Measurements from ENCODE around the gene PPP3CA.

PPP3CA gene

GRCh38 chr4:101288365-101289145 is 58.8 kb downstream of the PPP3CA start:
- DNase-seq (ENCODE audit: low read depth, low spot score): no peak

- DNase-seq (ENCODE audit: low read depth, low spot score): no peak
Observed at GRCh38 chr4:101287324-101287723, 60.0 kb downstream of the PPP3CA start.

DNA sequence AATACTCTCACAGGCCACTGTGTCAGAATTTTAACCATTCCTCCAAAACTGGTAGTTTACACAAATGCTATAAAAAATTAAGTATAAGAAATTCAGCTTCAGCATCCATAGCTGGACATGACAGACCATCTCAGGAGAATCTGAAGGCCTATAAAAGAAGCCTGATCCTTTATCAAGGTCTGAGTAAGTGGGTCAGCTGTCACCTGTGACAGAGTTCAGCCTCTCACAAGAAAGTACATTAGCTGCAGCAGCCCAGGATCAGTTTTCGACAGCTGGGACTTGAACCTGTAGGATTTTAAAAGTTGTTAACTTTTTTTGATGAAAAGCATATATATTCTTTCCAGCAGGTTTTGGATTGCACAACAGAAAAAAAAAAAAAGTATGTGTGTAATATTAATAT is 60.7 kb downstream of the PPP3CA start:
- no peak for DNase-seq (ENCODE audit: low read depth, low spot score)

DNA sequence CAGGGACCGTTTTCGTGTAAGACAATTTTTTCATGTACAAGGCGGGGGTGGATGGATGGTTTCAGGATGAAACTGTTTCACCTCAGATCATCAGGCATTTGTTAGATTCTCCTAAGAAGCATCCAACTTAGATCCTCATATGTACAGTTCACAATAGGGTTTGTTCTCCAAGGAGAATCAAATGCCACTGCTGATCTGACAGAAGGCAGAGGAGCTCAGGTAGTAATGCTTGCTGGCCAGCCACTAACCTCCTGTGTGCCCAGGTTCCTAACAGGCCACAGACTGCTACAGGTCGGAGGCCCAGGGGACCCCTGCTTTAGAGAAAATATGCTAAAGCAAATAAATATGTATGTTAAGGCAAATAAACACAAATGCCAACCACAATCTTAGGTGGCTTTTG is 61.3 kb downstream of the PPP3CA start:
- DNase-seq (ENCODE audit: low read depth, low spot score): no peak

- no peak for DNase-seq (ENCODE audit: low read depth, low spot score)
Observed at GRCh38 chr4:101284546-101284945, 62.8 kb downstream of the PPP3CA start.

- no peak for DNase-seq (ENCODE audit: low read depth, low spot score)
Observed at GRCh38 chr4:101283434-101283833, 63.9 kb downstream of the PPP3CA start.

- no peak for DNase-seq (ENCODE audit: low read depth, low spot score)
Observed at GRCh38 chr4:101282076-101282844, 65.1 kb downstream of the PPP3CA start.

GRCh38 chr4:101280866-101281600 is 66.3 kb downstream of the PPP3CA start:
- no peak for DNase-seq (ENCODE audit: low read depth, low spot score)

DNA sequence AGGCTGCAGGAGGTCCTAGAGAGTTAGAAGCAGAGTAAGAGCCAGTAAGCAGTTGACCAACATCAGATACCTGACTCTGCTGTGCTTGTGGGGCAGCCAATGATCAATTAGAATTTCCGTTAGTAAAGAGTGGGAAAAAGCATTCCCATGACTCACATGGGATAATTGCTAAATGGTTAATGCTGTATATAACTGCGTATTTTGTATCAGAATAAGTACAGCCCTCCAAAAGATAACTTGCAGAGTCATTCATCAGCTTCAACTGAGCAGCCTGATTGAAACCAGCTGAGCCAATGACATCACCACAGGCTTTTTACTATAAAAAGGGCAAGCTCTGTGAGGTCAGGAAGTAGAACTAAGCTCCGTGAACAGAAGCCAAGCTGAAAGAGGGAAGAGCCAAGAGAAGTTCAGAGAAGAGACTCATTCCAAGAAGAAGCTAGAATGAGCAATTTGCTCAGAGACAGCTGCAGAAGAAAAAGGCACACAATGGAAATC is 67.9 kb downstream of the PPP3CA start:
- DNase-seq (ENCODE audit: low read depth, low spot score): peak; percentile 70

DNA sequence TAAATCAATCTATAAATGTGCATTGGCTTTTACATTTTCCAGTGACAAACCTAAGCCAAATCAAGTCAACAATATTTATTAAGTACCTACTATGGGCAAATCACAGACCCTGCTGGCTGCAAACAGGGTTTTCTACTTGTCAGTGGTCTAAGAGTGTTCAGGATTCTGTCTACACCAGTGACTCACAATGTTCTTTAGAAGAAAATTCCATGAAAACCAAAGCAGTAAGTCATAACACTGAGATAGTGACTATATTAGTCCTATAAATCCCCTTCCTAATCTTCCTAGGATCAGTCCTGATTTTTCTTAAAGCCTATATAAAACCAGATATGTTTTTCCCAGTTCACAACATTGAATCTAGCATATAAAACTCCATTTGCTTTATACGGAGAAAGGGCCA is 69.7 kb downstream of the PPP3CA start:
- no peak for DNase-seq (ENCODE audit: low read depth, low spot score)

DNA sequence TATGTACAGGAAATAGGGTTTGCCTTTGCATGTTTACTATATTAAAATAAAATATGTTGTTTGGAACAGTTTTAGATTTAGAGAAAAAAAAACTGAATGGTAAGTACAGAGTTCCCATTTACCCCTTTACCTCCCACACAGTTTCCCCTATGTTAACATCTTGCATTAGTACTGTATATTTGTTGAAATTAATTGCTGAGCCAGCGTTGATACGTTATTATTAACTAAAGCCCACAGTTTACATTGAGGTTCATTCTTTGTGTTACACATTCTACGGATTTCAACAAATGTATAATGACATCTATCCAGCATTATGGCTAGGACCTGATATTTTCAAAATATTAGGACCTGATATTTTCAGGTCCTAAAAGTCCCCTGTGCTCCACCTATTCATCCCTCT is 70.7 kb downstream of the PPP3CA start:
- no peak for DNase-seq (ENCODE audit: low read depth, low spot score)

- DNase-seq (ENCODE audit: low read depth, low spot score): no peak
Observed at GRCh38 chr4:101274888-101275752, 72.2 kb downstream of the PPP3CA start.

DNA sequence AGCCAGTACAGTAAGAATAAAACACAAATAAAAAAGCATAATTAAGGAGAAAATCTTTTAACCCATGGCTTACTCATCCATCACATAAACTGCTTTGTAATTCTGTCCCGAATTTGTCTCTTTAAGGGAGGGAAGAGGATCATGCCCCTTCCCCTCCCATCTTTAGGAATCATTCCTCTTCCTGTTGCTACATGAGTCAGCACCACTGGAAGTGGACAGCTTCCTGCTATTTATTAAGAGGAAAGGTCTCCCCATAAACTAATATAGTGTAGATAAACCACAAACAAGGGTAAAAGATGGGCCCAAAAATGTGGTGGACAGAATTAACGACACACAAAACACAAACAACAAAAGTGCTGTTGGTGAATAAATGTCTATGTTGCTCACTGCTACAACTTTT is 75.8 kb downstream of the PPP3CA start:
- DNase-seq (ENCODE audit: low read depth, low spot score): no peak

DNA sequence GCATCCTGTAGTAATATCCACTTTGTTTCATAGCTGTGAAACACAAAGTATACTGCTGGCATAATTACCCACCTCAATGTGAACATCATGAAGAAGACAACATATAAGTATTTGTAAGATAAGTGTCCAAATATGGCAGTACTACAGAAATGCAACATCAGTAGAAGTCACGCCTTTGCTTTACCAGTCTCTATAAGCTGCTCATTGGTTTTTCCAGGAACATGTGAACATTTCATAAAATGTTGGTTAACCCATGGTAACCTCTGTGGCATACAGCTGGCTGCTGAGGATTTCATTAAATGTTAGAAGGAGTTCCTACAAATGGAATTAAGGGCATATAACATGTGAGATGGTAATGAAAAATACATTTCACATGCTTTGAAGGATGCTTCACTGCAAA is 77.6 kb downstream of the PPP3CA start:
- DNase-seq (ENCODE audit: low read depth, low spot score): no peak

DNA sequence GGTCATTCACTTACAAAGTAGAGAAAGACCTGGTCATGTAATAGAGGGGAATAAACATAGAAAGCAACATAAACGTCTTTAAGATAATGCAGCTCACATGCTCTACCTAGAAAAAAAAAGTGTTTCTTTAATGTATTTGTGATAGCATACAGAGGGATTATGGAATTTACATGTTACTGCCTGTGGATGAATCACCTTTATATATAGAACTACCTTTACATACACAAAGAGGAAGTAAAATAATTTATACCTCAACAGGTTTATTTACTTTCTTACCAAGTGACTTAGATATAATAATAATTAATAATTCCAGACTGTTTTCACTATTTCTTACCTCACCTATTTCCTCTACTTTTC is 81.5 kb downstream of the PPP3CA start:
- DNase-seq (ENCODE audit: low read depth, low spot score): no peak

DNA sequence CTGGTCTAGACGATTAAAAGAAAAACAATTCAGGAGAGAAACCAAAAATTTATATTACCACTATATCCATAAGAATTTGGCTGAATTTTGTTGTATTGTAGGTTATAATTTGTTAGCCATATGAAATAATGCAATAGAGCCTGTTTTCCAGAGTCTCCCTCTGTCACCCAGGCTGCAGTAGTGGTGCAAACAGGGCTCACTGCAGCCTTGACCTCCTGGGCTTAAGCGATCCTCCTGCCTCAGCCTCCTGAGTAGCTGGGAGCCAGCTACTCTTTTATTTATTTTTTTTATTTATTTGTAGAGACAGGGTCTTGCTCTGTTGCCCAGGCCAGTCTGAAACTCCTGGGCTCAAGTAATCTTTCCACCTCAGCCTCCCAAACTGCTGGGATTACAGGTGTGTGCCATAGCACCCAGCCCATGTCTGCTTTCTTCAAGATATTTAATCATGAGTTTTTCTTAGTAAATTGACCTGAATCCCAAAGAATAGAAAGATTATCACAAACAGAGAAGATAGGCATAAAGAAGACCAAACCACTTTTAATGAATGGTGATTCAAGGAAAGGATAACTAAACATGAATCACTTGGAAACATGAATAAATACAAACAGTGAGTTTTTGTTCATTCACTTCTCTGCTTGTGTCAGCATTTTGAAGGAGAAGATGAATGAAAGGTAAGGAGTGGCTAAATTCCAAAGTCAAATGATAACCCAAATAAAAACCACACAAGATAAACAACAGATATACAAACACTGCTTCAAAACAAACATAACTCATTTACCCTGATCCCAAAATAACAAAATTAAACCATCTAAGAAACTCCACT is 82.1 kb downstream of the PPP3CA start:
- no peak for DNase-seq (ENCODE audit: low read depth, low spot score)

GRCh38 chr4:101264512-101264911 is 82.8 kb downstream of the PPP3CA start:
- no peak for DNase-seq (ENCODE audit: low read depth, low spot score)

DNA sequence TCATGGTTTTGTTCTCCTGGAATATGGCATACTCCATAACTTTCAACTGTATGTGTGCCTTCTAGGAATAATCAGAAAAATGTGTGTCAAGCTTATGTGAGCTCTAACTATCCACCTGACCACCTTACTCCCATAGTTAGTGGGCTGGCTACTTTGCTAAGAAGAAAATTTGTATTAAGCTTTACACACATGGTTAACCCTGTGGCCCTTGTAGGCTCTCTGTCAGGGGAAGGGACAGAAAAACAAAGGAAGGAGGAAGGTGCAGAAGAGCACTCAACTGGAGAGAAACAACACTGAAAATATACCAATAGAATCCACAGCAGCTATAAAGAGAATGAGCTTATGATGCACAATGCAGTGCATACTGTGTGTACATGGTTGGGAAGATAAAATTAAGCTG is 84.6 kb downstream of the PPP3CA start:
- DNase-seq (ENCODE audit: low read depth, low spot score): no peak

GRCh38 chr4:101259876-101260275 is 87.5 kb downstream of the PPP3CA start:
- no peak for DNase-seq (ENCODE audit: low read depth, low spot score)

DNA sequence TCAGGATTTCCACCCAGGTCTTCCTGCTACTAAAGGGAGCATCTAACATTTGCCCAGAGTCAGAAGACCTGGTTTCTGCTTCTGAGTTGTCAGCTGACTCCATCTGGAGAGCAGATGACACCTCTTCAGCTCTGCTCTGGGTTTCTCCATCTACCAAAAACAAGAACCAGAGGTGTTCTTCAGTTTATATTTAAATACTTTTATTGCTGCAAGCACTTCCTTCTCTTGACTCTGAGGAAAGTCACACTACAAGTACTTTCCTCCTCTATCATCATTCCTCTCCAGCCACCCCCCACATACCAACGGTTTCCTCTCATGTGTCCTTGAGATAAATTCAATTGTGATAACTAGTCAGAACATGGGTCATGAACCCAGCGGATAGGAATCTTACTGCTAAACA is 88.4 kb downstream of the PPP3CA start:
- DNase-seq (ENCODE audit: low read depth, low spot score): no peak

GRCh38 chr4:101256222-101256621 is 91.1 kb downstream of the PPP3CA start:
- no peak for DNase-seq (ENCODE audit: low read depth, low spot score)

Measured in smooth muscle cell of the brain vasculature (primary cell).